ENCODE data around the gene KLHL17. TPM values are rescaled to one million over a fixed set of nuclear protein-coding genes. Genes with fewer than 3 reads are reported as not detected.

KLHL17 gene
- total RNA-seq, result 4.2 and 4.9 TPM in 2 replicates

GRCh38 chr1:960363-961131, at the start of gene KLHL17:
KLHL17 (plus strand) TSS chr1:960584; CDS start chr1:960694, 110 bp downstream.

GRCh38 chr1:923131-923990, 37.0 kb upstream of the KLHL17 start, which contains the start of gene SAMD11:
SAMD11 (plus strand) TSS chr1:923923; CDS start chr1:924432, 509 bp downstream.

GRCh38 chr1:958823-959730, 1.3 kb upstream of the KLHL17 start, which contains the start of gene NOC2L:
NOC2L (minus strand) TSS chr1:959256; CDS start chr1:959240, 16 bp downstream.

GRCh38 chr1:966135-966703, 5.8 kb downstream of the KLHL17 start, which contains the start of gene PLEKHN1:
PLEKHN1 (plus strand) TSS chr1:966482; CDS start chr1:966532, 50 bp downstream.

DNA sequence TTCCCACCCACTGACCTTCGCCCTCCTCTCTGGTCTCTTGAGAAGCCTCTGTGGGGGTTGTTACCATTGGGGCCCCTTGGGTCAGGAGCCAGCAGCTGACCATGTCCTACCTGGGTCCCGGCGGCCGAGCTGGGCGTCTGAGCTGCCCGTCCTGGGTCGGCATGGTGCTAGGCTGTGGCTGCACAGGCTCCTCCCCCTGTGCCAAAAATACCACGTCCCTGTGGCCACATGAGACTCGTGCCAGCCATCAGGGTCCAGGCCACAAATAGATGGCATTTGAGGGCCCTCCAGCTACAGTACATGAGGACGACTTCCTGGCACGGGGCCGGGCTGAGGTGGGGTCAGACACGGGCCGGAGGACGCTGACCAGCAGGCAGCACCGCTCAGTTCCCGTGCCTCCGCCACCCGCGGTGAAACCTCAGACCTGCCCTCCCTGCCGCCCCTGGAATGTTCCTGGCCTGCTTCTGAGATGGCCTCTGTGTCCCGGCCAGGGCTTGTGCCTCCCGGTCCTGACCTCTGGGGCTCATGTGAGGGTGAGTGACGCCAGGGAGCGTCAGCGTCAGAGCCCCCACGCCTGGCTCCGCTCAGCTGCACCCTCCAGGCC, 21.7 kb downstream of the KLHL17 start, which contains the start of gene PERM1:
TSS of gene PERM1 (minus strand) at position 139 of the 604 bp plus-strand sequence. CDS start 1,064 bp downstream, outside the sequence.

GRCh38 chr1:999725-1000356, 39.5 kb downstream of the KLHL17 start, which contains the start of gene HES4:
HES4 (minus strand) TSS chr1:1000097; CDS start chr1:999973, 124 bp downstream.

DNA sequence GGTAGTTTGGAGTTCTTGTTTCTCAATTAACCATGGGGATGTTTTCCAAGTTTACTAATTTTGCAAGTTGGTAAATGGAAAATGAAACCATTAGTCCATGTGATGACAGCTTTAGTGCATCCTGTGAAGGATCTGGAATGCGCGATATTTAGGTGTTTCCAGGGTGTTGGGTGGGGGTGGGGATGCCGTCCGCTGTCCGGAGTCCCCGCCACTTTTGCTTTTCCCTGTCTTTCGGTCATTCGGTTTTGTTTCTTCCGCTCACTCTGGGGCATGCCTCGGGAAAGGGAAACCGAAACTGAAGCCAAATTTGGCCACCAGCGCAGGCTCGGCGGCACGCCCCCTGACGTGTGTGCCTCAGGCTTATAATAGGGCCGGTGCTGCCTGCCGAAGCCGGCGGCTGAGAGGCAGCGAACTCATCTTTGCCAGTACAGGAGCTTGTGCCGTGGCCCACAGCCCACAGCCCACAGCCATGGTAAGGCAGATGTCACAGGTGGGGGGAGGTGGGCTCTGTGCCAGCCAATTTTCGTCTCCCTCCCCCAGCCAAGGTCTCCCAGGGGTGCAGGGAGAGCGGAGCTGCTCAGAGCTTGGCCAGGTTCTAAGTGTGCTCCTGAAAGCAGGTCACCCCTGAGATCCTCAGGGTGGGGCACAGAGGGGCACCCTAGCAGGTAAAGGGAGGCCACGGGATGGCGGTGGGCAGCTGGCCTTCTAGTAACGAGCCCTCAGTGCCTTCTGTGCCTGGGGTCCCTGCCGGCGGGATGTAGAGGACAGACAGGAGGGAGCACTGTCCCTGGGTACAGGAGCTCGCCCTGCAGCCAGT, 52.9 kb downstream of the KLHL17 start, which contains the start of gene ISG15:
TSS of gene ISG15 (plus strand) at position 393 of the 817 bp plus-strand sequence. CDS start at position 470, 77 bp downstream.

Other genes with a start within 250 kb of the KLHL17 start
- 0.62 and 1.1 TPM in 2 replicates for gene SAMD11, start 36.7 kb upstream of the KLHL17 start, total RNA-seq
- 61.2 and 91.7 TPM in 2 replicates for gene NOC2L, start 1.3 kb upstream of the KLHL17 start, total RNA-seq
- 0.25 and 0.26 TPM in 2 replicates for gene PLEKHN1, start 5.9 kb downstream of the KLHL17 start, total RNA-seq
- 0.06 TPM in 1 of 2 replicates, not detected in the other for gene PERM1, start 21.5 kb downstream of the KLHL17 start, total RNA-seq
- 0.62 and 3.7 TPM in 2 replicates for gene HES4, start 39.5 kb downstream of the KLHL17 start, total RNA-seq
- gene ISG15, start 52.9 kb downstream of the KLHL17 start, total RNA-seq, result 91.6 and 99.7 TPM in 2 replicates
- gene AGRN, start 59.5 kb downstream of the KLHL17 start, total RNA-seq, result 15.0 and 24.4 TPM in 2 replicates
- gene RNF223, start 113.7 kb downstream of the KLHL17 start, total RNA-seq, result not detected in 2 replicates
- gene C1orf159, start 155.5 kb downstream of the KLHL17 start, total RNA-seq, result 4.5 and 5.6 TPM in 2 replicates
- not detected in 2 replicates for gene TTLL10, start 213.3 kb downstream of the KLHL17 start, total RNA-seq
- gene TNFRSF18, start 246.0 kb downstream of the KLHL17 start, total RNA-seq, result not detected in 2 replicates

Measured in aortic smooth muscle cell (primary cell).